ENCODE data around the gene PIGX. TPM values are rescaled to one million over a fixed set of nuclear protein-coding genes. Genes with fewer than 3 reads are reported as not detected.
"Not testable (repeated sequence)": the region's sequence is repeated elsewhere in the genome, so short reads cannot be mapped to it uniquely, and the experiment has no call there.

Gene PIGX
- total and polyA plus RNA-seq, 2 donors: 13.4 to 28.1 TPM

- WGBS: 95% methylated on average over 3 of the region's 3 CpGs
- not testable (repeated sequence) for H3K4me3 ChIP-seq (ENCODE audit: low read length in 2 of 2); H3K27me3 ChIP-seq (ENCODE audit: control insufficient read depth in 2 of 2, insufficient read depth in 1 of 2, low read length in 1 of 2); H3K4me1 ChIP-seq (ENCODE audit: control insufficient read depth in 2 of 2, insufficient read depth in 2 of 2, low read length in 2 of 2); DNase-seq (ENCODE audit: low read depth in 6 of 9, low spot score in 9 of 9); H3K9me3 ChIP-seq (ENCODE audit: control insufficient read depth in 2 of 2, insufficient read depth in 1 of 2, low read length in 1 of 2); H3K27ac ChIP-seq (ENCODE audit: low read depth in 1 of 2, low read length in 1 of 2)
- peaks cover 12 to 14% of the 10 kb centered on the region in 2 donors for H3K36me3 ChIP-seq (ENCODE audit: control insufficient read depth in 2 of 2, insufficient read depth in 2 of 2, low read length in 1 of 2)
These were observed 5.0 kb downstream of the PIGX start for GRCh38 chr3:196717162-196717561.

GRCh38 chr3:196721097-196721496 is 8.9 kb downstream of the PIGX start:
- WGBS: 49% methylated on average over 2 of the region's 2 CpGs
- Histone ChIP-seq H3K4me1 (ENCODE audit: control insufficient read depth in 2 of 2, insufficient read depth in 2 of 2, low read length in 2 of 2) (no peaks in the 10 kb centered on the region), H3K36me3 (ENCODE audit: control insufficient read depth in 2 of 2, insufficient read depth in 2 of 2, low read length in 1 of 2) (peaks cover 16 to 29% of the 10 kb centered on the region in 2 donors), H3K4me3 (ENCODE audit: low read length in 2 of 2) (no peak overlapping the region), H3K27me3 (ENCODE audit: control insufficient read depth in 2 of 2, insufficient read depth in 1 of 2, low read length in 1 of 2) (no peaks in the 10 kb centered on the region), H3K9me3 (ENCODE audit: control insufficient read depth in 2 of 2, insufficient read depth in 1 of 2, low read length in 1 of 2) (peaks cover 0 to 5% of the 10 kb centered on the region in 2 donors), H3K27ac (ENCODE audit: low read depth in 1 of 2, low read length in 1 of 2) (no peak overlapping the region)
- no peak for DNase-seq (ENCODE audit: low read depth in 6 of 9, low spot score in 9 of 9)

- Histone ChIP-seq H3K9me3 (ENCODE audit: control insufficient read depth in 2 of 2, insufficient read depth in 1 of 2, low read length in 1 of 2) (no peaks in the 10 kb centered on the region), H3K27ac (ENCODE audit: low read depth in 1 of 2, low read length in 1 of 2) (no peak overlapping the region), H3K36me3 (ENCODE audit: control insufficient read depth in 2 of 2, insufficient read depth in 2 of 2, low read length in 1 of 2) (peaks cover 11 to 34% of the 10 kb centered on the region in 2 donors), H3K4me1 (ENCODE audit: control insufficient read depth in 2 of 2, insufficient read depth in 2 of 2, low read length in 2 of 2) (no peaks in the 10 kb centered on the region), H3K27me3 (ENCODE audit: control insufficient read depth in 2 of 2, insufficient read depth in 1 of 2, low read length in 1 of 2) (no peaks in the 10 kb centered on the region), H3K4me3 (ENCODE audit: low read length in 2 of 2) (no peak overlapping the region)
- WGBS: 80% methylated on average over 7 of the region's 7 CpGs
- peak in 1 of 9 donors; percentile 11 for DNase-seq (ENCODE audit: low read depth in 6 of 9, low spot score in 9 of 9)
These were observed 14.9 kb downstream of the PIGX start for GRCh38 chr3:196726788-196727675.

- over 99% methylated on average over 3 of the region's 3 CpGs for whole genome bisulfite sequencing
These were observed 23.6 kb downstream of the PIGX start for GRCh38 chr3:196735751-196736150.

GRCh38 chr3:196736670-196737374 is 24.6 kb downstream of the PIGX start:
- DNase-seq (ENCODE audit: low read depth in 6 of 9, low spot score in 9 of 9): no peak
- no peak overlapping the region for H3K27ac ChIP-seq (ENCODE audit: low read depth in 1 of 2, low read length in 1 of 2)
- H3K36me3 ChIP-seq (ENCODE audit: control insufficient read depth in 2 of 2, insufficient read depth in 2 of 2, low read length in 1 of 2): peaks cover 4 to 12% of the 10 kb centered on the region in 2 donors
- H3K4me3 ChIP-seq (ENCODE audit: low read length in 2 of 2): no peak overlapping the region
- WGBS: 98% methylated on average over 4 of the region's 4 CpGs
- no peaks in the 10 kb centered on the region for H3K27me3 ChIP-seq (ENCODE audit: control insufficient read depth in 2 of 2, insufficient read depth in 1 of 2, low read length in 1 of 2)
- H3K9me3 ChIP-seq (ENCODE audit: control insufficient read depth in 2 of 2, insufficient read depth in 1 of 2, low read length in 1 of 2): no peaks in the 10 kb centered on the region
- H3K4me1 ChIP-seq (ENCODE audit: control insufficient read depth in 2 of 2, insufficient read depth in 2 of 2, low read length in 2 of 2): peaks cover 0 to 5% of the 10 kb centered on the region in 2 donors

More at GRCh38 chr3:196735751-196736150, 23.6 kb downstream of the PIGX start:
- no peak overlapping the region for H3K27ac ChIP-seq (ENCODE audit: low read depth in 1 of 2, low read length in 1 of 2)
- peaks cover 0 to 5% of the 10 kb centered on the region in 2 donors for H3K4me1 ChIP-seq (ENCODE audit: control insufficient read depth in 2 of 2, insufficient read depth in 2 of 2, low read length in 2 of 2)
- peaks cover 4 to 21% of the 10 kb centered on the region in 2 donors for H3K36me3 ChIP-seq (ENCODE audit: control insufficient read depth in 2 of 2, insufficient read depth in 2 of 2, low read length in 1 of 2)
- H3K9me3 ChIP-seq (ENCODE audit: control insufficient read depth in 2 of 2, insufficient read depth in 1 of 2, low read length in 1 of 2): no peaks in the 10 kb centered on the region
- no peaks in the 10 kb centered on the region for H3K27me3 ChIP-seq (ENCODE audit: control insufficient read depth in 2 of 2, insufficient read depth in 1 of 2, low read length in 1 of 2)
- no peak for DNase-seq (ENCODE audit: low read depth in 6 of 9, low spot score in 9 of 9)
- no peak overlapping the region for H3K4me3 ChIP-seq (ENCODE audit: low read length in 2 of 2)

- Histone ChIP-seq H3K27me3 (ENCODE audit: control insufficient read depth in 2 of 2, insufficient read depth in 1 of 2, low read length in 1 of 2) (no peaks in the 10 kb centered on the region), H3K9me3 (ENCODE audit: control insufficient read depth in 2 of 2, insufficient read depth in 1 of 2, low read length in 1 of 2) (no peaks in the 10 kb centered on the region), H3K36me3 (ENCODE audit: control insufficient read depth in 2 of 2, insufficient read depth in 2 of 2, low read length in 1 of 2) (peaks cover 4 to 12% of the 10 kb centered on the region in 2 donors), H3K4me3 (ENCODE audit: low read length in 2 of 2) (no peak overlapping the region), H3K4me1 (ENCODE audit: control insufficient read depth in 2 of 2, insufficient read depth in 2 of 2, low read length in 2 of 2) (peaks cover 0 to 8% of the 10 kb centered on the region in 2 donors), H3K27ac (ENCODE audit: low read depth in 1 of 2, low read length in 1 of 2) (no peak overlapping the region)
- 96% methylated on average over 6 of the region's 6 CpGs for WGBS
- DNase-seq (ENCODE audit: low read depth in 6 of 9, low spot score in 9 of 9): no peak
These were observed 25.5 kb downstream of the PIGX start for GRCh38 chr3:196737655-196738054.

- peak; percentile 63 to 92 (median 83) for DNase-seq (ENCODE audit: low read depth in 6 of 9, low spot score in 9 of 9)
- Histone ChIP-seq H3K36me3 (ENCODE audit: control insufficient read depth in 2 of 2, insufficient read depth in 2 of 2, low read length in 1 of 2) (peaks cover 0 to 2% of the 10 kb centered on the region in 2 donors), H3K9me3 (ENCODE audit: control insufficient read depth in 2 of 2, insufficient read depth in 1 of 2, low read length in 1 of 2) (no peaks in the 10 kb centered on the region), H3K27me3 (ENCODE audit: control insufficient read depth in 2 of 2, insufficient read depth in 1 of 2, low read length in 1 of 2) (no peaks in the 10 kb centered on the region), H3K27ac (ENCODE audit: low read depth in 1 of 2, low read length in 1 of 2) (peak within 1 kb of the TSS; percentile 89 to 97), H3K4me1 (ENCODE audit: control insufficient read depth in 2 of 2, insufficient read depth in 2 of 2, low read length in 2 of 2) (peaks cover 0 to 8% of the 10 kb centered on the region in 2 donors), H3K4me3 (ENCODE audit: low read length in 2 of 2) (peak within 1 kb of the TSS; percentile 69 to 96)
- under 1% methylated on average over 86 of the region's 86 CpGs for WGBS
These were observed 27.7 kb downstream of the PIGX start, which contains the start of gene PAK2 for GRCh38 chr3:196739671-196740480. Gene PAK2 (plus strand): TSS chr3:196739857. CDS start chr3:196782647, 42,790 bp downstream.

GRCh38 chr3:196740481-196741248 is 28.5 kb downstream of the PIGX start:
- H3K4me1 ChIP-seq (ENCODE audit: control insufficient read depth in 2 of 2, insufficient read depth in 2 of 2, low read length in 2 of 2): peaks cover 0 to 8% of the 10 kb centered on the region in 2 donors
- peak; percentile 10 to 73 (median 46) for DNase-seq (ENCODE audit: low read depth in 6 of 9, low spot score in 9 of 9)
- peaks cover 0 to 2% of the 10 kb centered on the region in 2 donors for H3K36me3 ChIP-seq (ENCODE audit: control insufficient read depth in 2 of 2, insufficient read depth in 2 of 2, low read length in 1 of 2)
- H3K27ac ChIP-seq (ENCODE audit: low read depth in 1 of 2, low read length in 1 of 2): peak overlapping the region; percentile 89 to 97
- H3K4me3 ChIP-seq (ENCODE audit: low read length in 2 of 2): peak overlapping the region; percentile 69 to 96
- H3K27me3 ChIP-seq (ENCODE audit: control insufficient read depth in 2 of 2, insufficient read depth in 1 of 2, low read length in 1 of 2): no peaks in the 10 kb centered on the region
- H3K9me3 ChIP-seq (ENCODE audit: control insufficient read depth in 2 of 2, insufficient read depth in 1 of 2, low read length in 1 of 2): no peaks in the 10 kb centered on the region
- 1% methylated on average over 30 of the region's 30 CpGs for WGBS
